OCI-LY1 (cell line): ENCODE measurements around the gene CBX6.

Experiments used
- H2AFZ ChIP-seq: fragments of 200-600 bp; sonication (generic), shearing (Covaris generic); 2 replicates; pipeline ENCODE4 v1.6.0; 2014; ENCODE audit warnings: antibody characterized with exemption, mild to moderate bottlenecking, low read length
- H3F3A ChIP-seq: fragments of 200-600 bp; sonication (generic), shearing (Covaris generic); 2 replicates; pipeline ENCODE4 v1.6.0; 2014; ENCODE audit warnings: mild to moderate bottlenecking, antibody characterized with exemption, low read length, moderate library complexity; ENCODE audit not compliant: insufficient read depth
- H3K27ac ChIP-seq: fragments of 200-600 bp; sonication (generic); 2 replicates; pipeline ENCODE4 v1.5.1; 2014; ENCODE audit warnings: low read length, mixed run types, mild to moderate bottlenecking, low read depth; ENCODE audit not compliant: poor library complexity, severe bottlenecking
- H3K27me3 ChIP-seq: fragments of 200-600 bp; sonication (generic); 2 replicates; pipeline ENCODE4 v1.6.0; 2014; ENCODE audit warnings: antibody characterized with exemption, mild to moderate bottlenecking, low read length, moderate library complexity; ENCODE audit not compliant: insufficient read depth
- H3K36me3 ChIP-seq: fragments of 200-600 bp; sonication (generic); 2 replicates; pipeline ENCODE4 v1.6.1; 2014; ENCODE audit warnings: mild to moderate bottlenecking, antibody characterized with exemption, low read length, moderate library complexity, mixed read lengths; ENCODE audit not compliant: insufficient read depth
- H3K4me1 ChIP-seq: fragments of 200-600 bp; sonication (generic); 2 replicates; pipeline ENCODE4 v1.5.1; 2014; ENCODE audit warnings: mild to moderate bottlenecking, low read length, moderate library complexity; ENCODE audit not compliant: insufficient read depth, severe bottlenecking
- H3K4me2 ChIP-seq: fragments of 200-600 bp; sonication (generic), shearing (Covaris generic); 2 replicates; pipeline ENCODE4 v1.6.1; 2014; ENCODE audit warnings: low read length
- H3K4me3 ChIP-seq: fragments of 200-600 bp; sonication (generic); 2 replicates; pipeline ENCODE4 v1.5.1; 2014; ENCODE audit warnings: low read length, low read depth, mild to moderate bottlenecking, mixed read lengths; ENCODE audit not compliant: poor library complexity, severe bottlenecking
- H3K79me2 ChIP-seq: fragments of 200-600 bp; shearing (Covaris generic); 2 replicates; pipeline ENCODE4 v1.6.1; 2016; ENCODE audit warnings: mixed run types, low read length, mixed read lengths; ENCODE audit not compliant: insufficient read depth
- H3K9ac ChIP-seq: fragments of 200-600 bp; sonication (generic), shearing (Covaris generic); 2 replicates; pipeline ENCODE4 v1.6.1; 2014; ENCODE audit warnings: mild to moderate bottlenecking, low read length, mixed read lengths
- H3K9me2 ChIP-seq: fragments of 200-600 bp; sonication (generic), shearing (Covaris generic); 2 replicates; pipeline ENCODE4 v1.6.1; 2014; ENCODE audit warnings: low read depth, mild to moderate bottlenecking, low read length, mixed read lengths
- H3K9me3 ChIP-seq: fragments of 200-600 bp; shearing (Covaris generic); 2 replicates; pipeline ENCODE4 v1.6.1; 2014; ENCODE audit warnings: low read length, mixed read lengths
- H4K20me1 ChIP-seq: fragments of 200-600 bp; sonication (generic), shearing (Covaris generic); 2 replicates; pipeline ENCODE4 v1.6.0; 2016; ENCODE audit warnings: mild to moderate bottlenecking, low read length; ENCODE audit not compliant: insufficient read depth
- CTCF ChIP-seq: fragments of 200-600 bp; sonication (generic), shearing (Covaris generic); IDR thresholded peaks from 2 replicates; pipeline ENCODE4 v1.5.1; 2017; ENCODE audit warnings: mild to moderate bottlenecking, antibody characterized with exemption, low read length, moderate library complexity, mixed read lengths
- EZH2 ChIP-seq: fragments of 200-600 bp; sonication (generic), shearing (Covaris generic); IDR thresholded peaks from 2 replicates; pipeline ENCODE4 v1.8.0; 2017; ENCODE audit warnings: borderline replicate concordance, mixed run types, mild to moderate bottlenecking, antibody characterized with exemption, low read length, moderate library complexity, mixed read lengths

CBX6 gene

GRCh38 chr22:38843201-38843656 is 28.8 kb downstream of the CBX6 start:
- H3K4me3 ChIP-seq: no peak overlapping the region
- H3F3A ChIP-seq: no peaks in the 10 kb centered on the region
- no peak overlapping the region for H3K4me2 ChIP-seq
- no peaks in the 10 kb centered on the region for H4K20me1 ChIP-seq
- no peak overlapping the region for H3K9ac ChIP-seq
- H3K9me2 ChIP-seq: no peaks in the 10 kb centered on the region
- H3K79me2 ChIP-seq: no peaks in the 10 kb centered on the region
- TF ChIP-seq CTCF (no peak), EZH2 (no peak)
- no peaks in the 10 kb centered on the region for H3K9me3 ChIP-seq
- no peaks in the 10 kb centered on the region for H3K36me3 ChIP-seq
- H3K27ac ChIP-seq: no peak overlapping the region
- no peak overlapping the region for H2AFZ ChIP-seq
- H3K27me3 ChIP-seq: no peaks in the 10 kb centered on the region
- H3K4me1 ChIP-seq: no peaks in the 10 kb centered on the region

DNA sequence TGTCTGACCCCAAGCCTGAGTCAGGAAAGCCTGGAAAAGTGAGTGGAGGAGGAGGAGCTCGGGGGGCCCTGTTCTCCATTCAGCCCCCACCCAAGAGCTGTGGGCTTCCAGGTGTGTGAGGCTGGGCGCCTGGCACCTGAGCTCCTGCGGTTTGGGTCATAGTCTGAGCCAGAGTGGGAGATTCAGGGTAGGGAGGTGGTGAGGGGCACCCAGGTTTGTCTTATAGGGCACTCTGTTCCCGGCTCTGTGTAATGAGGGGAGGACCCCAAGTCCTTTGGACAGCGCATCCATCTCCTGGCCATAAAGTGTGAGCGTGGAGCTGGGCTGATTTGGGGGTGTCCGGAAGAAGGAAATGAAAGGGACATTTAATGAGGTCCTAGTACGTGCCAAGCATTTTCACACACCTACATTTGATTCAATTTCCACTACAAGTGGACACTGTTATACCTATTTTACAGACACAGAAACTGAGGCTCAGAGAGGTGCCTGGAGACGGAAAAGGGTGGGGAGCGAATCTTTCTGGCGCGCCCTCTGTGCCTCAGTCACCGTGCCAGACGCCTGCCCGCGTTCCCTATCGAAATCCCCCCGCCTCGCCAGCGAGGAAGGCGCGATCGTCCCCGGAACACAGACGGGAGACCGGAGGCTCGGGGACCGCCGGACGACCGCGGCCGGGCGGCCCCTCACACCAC is 29.4 kb downstream of the CBX6 start:
- Histone ChIP-seq H3K9me2 (no peaks in the 10 kb centered on the region), H3K27me3 (no peaks in the 10 kb centered on the region), H4K20me1 (no peaks in the 10 kb centered on the region), H3K4me1 (no peaks in the 10 kb centered on the region), H2AFZ (no peak overlapping the region), H3K4me3 (no peak overlapping the region), H3K36me3 (no peaks in the 10 kb centered on the region), H3K79me2 (no peaks in the 10 kb centered on the region), H3K4me2 (no peak overlapping the region), H3K27ac (no peak overlapping the region), H3K9me3 (no peaks in the 10 kb centered on the region), H3F3A (no peaks in the 10 kb centered on the region), H3K9ac (no peak overlapping the region)
- no peak for TF ChIP-seq CTCF
- TF ChIP-seq EZH2: no peak

DNA sequence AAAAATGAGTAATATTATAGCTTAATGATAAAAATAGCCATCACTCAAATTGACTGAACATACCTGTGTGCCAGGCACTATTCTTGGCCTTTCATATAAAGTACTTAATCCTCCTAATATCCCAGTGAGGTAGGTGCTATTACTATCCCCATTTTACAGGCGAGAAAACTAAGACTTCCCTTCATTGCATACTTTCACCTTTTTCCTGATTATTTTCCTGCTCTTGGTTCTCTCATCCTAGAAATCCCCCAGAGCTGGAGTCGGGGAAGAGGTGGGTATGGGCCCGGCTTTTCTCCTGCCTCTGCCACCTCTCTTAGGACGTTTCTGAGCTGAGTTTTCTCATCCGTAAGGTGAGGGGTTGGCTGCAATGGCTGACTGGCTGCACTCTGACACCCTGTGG is 30.4 kb downstream of the CBX6 start:
- H3K9me2 ChIP-seq: no peaks in the 10 kb centered on the region
- H3K9ac ChIP-seq: no peak overlapping the region
- H3K79me2 ChIP-seq: no peaks in the 10 kb centered on the region
- no peak overlapping the region for H3K4me3 ChIP-seq
- H3K27me3 ChIP-seq: no peaks in the 10 kb centered on the region
- H3K9me3 ChIP-seq: no peaks in the 10 kb centered on the region
- no peak overlapping the region for H3K4me2 ChIP-seq
- no peaks in the 10 kb centered on the region for H3K36me3 ChIP-seq
- no peaks in the 10 kb centered on the region for H4K20me1 ChIP-seq
- H2AFZ ChIP-seq: no peak overlapping the region
- no peaks in the 10 kb centered on the region for H3K4me1 ChIP-seq
- H3K27ac ChIP-seq: no peak overlapping the region
- no peak for TF ChIP-seq CTCF
- no peak for TF ChIP-seq EZH2
- H3F3A ChIP-seq: no peaks in the 10 kb centered on the region
